ENCODE data around the gene MACROD2.

DNA sequence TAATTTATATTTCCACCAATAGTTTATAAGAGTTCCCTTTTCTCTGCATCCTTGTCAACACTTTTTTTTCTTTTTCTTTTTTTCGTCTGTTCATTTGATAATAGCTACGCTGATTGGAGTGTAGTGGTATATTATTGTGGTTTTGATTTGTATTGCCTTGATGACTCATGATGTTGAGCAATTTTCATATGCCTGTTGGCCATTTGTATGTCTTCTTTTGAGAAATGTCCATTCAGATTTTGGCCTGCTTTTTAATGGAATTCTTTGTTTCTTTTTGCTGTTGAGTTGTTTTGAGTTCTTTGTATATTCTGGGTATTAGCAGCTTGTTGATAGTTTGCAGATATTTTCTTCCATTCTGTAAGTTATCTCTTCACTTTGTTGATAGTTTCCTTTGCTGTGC lies 1804.6 kb downstream of the MACROD2 start:
- TF ChIP-seq, protein P1, sequence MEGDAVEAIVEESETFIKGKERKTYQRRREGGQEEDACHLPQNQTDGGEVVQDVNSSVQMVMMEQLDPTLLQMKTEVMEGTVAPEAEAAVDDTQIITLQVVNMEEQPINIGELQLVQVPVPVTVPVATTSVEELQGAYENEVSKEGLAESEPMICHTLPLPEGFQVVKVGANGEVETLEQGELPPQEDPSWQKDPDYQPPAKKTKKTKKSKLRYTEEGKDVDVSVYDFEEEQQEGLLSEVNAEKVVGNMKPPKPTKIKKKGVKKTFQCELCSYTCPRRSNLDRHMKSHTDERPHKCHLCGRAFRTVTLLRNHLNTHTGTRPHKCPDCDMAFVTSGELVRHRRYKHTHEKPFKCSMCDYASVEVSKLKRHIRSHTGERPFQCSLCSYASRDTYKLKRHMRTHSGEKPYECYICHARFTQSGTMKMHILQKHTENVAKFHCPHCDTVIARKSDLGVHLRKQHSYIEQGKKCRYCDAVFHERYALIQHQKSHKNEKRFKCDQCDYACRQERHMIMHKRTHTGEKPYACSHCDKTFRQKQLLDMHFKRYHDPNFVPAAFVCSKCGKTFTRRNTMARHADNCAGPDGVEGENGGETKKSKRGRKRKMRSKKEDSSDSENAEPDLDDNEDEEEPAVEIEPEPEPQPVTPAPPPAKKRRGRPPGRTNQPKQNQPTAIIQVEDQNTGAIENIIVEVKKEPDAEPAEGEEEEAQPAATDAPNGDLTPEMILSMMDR (IDR thresholded peaks at IDR 0.05; ENCODE audit: low read depth, low read length, missing input control): no peak
- TF ChIP-seq RAD21 (IDR thresholded peaks at IDR 0.05): no peak
- no peak for TF ChIP-seq NR2F2 (IDR thresholded peaks at IDR 0.05)
- TF ChIP-seq, protein P2, sequence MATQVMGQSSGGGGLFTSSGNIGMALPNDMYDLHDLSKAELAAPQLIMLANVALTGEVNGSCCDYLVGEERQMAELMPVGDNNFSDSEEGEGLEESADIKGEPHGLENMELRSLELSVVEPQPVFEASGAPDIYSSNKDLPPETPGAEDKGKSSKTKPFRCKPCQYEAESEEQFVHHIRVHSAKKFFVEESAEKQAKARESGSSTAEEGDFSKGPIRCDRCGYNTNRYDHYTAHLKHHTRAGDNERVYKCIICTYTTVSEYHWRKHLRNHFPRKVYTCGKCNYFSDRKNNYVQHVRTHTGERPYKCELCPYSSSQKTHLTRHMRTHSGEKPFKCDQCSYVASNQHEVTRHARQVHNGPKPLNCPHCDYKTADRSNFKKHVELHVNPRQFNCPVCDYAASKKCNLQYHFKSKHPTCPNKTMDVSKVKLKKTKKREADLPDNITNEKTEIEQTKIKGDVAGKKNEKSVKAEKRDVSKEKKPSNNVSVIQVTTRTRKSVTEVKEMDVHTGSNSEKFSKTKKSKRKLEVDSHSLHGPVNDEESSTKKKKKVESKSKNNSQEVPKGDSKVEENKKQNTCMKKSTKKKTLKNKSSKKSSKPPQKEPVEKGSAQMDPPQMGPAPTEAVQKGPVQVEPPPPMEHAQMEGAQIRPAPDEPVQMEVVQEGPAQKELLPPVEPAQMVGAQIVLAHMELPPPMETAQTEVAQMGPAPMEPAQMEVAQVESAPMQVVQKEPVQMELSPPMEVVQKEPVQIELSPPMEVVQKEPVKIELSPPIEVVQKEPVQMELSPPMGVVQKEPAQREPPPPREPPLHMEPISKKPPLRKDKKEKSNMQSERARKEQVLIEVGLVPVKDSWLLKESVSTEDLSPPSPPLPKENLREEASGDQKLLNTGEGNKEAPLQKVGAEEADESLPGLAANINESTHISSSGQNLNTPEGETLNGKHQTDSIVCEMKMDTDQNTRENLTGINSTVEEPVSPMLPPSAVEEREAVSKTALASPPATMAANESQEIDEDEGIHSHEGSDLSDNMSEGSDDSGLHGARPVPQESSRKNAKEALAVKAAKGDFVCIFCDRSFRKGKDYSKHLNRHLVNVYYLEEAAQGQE (IDR thresholded peaks at IDR 0.05): no peak
- TF ChIP-seq TAF1 (conservative IDR thresholded peaks at IDR 0.05): no peak
- TF ChIP-seq, protein P3, sequence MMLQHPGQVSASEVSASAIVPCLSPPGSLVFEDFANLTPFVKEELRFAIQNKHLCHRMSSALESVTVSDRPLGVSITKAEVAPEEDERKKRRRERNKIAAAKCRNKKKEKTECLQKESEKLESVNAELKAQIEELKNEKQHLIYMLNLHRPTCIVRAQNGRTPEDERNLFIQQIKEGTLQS (IDR thresholded peaks at IDR 0.05): no peak
- TF ChIP-seq YY1 (IDR thresholded peaks at IDR 0.05): no peak
- no peak for TF ChIP-seq RXRA (IDR thresholded peaks at IDR 0.05)
- no peak for TF ChIP-seq HNF4A (conservative IDR thresholded peaks at IDR 0.05)
- no peak for TF ChIP-seq EGR1 (IDR thresholded peaks at IDR 0.05; ENCODE audit: low read depth in 2 of 2)
- no peak for TF ChIP-seq GABPA (IDR thresholded peaks at IDR 0.05 in 1 of 2, conservative IDR thresholded peaks at IDR 0.05 in 1 of 2)

All from liver (tissue), 3 donors.